GM10248 (cell line): ENCODE results near the gene RENBP.
A peak's percentile ranks its signal among the peaks of the same experiment; 100 is the strongest.

Source experiments
- CTCF ChIA-PET: fragments of 300-600 bp; sonication (Branson Sonifier 250); formaldehyde crosslinking; extraction: SDS; loops from one replicate; lab custom pipeline; 2021; ENCODE audit warnings: antibody characterized with exemption; lab: Yijun Ruan, JAX
- POLR2A ChIA-PET: fragments of 350-650 bp; sonication (Branson Sonifier 250); formaldehyde crosslinking; extraction: SDS; loops from one replicate; lab custom pipeline; 2020; ENCODE audit warnings: antibody characterized with exemption; lab: Yijun Ruan, JAX
- DNase-seq: peaks from one replicate; pipeline ENCODE4 v3.0.0; 2012; ENCODE audit errors: extremely low spot score
- TF ChIP-seq, protein P1 (sequence below): IDR thresholded peaks from 2 replicates; pipeline ENCODE4 v1.5.1; 2012; ENCODE audit warnings: mild to moderate bottlenecking, low read depth; ENCODE audit errors: extremely low read depth, missing control alignments, control extremely low read depth

RENBP gene

DNA sequence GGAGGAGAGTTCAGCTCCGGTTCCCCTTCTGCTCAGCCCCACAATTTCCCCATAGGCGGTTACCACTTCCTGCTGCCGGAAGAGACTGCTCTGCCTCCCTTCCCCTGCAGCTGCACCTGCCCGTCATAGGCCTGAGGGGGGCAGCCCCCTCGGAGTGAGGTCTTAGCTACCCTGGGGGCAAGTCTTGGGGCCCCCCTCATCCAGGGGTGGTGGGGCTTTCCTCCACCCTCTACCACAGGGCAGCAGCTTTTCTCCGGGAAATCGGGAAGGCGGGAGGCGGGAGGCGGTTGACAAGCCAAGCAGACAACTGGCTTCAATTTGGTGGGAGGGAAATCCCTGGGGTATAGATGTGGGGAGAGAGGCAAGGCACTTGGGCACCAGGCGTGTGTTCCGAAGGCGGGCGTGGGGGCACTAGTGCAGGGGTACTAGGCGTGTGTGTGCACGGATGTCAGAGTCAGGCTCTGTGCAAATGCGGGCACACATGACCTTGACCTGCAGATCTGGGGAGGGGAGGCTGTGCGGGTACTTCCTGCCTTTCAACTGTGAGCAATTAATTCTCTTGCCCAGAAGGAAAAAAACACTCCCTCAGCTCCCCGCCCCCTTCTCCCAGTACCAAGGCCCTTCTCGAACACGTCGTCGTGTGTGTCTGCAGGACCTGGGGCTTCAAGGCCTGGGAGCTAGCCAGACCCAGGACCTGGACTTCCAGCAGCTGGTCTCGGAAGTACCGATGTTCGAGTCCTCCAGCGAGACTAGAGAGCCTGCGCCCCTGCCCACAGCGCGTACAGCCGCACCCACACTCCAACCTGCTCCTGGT is 17.4 kb downstream of the RENBP start:
- TF ChIP-seq, protein P1, sequence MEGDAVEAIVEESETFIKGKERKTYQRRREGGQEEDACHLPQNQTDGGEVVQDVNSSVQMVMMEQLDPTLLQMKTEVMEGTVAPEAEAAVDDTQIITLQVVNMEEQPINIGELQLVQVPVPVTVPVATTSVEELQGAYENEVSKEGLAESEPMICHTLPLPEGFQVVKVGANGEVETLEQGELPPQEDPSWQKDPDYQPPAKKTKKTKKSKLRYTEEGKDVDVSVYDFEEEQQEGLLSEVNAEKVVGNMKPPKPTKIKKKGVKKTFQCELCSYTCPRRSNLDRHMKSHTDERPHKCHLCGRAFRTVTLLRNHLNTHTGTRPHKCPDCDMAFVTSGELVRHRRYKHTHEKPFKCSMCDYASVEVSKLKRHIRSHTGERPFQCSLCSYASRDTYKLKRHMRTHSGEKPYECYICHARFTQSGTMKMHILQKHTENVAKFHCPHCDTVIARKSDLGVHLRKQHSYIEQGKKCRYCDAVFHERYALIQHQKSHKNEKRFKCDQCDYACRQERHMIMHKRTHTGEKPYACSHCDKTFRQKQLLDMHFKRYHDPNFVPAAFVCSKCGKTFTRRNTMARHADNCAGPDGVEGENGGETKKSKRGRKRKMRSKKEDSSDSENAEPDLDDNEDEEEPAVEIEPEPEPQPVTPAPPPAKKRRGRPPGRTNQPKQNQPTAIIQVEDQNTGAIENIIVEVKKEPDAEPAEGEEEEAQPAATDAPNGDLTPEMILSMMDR = peak; percentile 15
- peak; percentile 81 for DNase-seq
- CTCF ChIA-PET = interaction anchor here (2.7 to 14.1 kb wide), 2 partner anchors 13 to 22 kb away, joined by 10 to 187 read pairs; partner anchors contain the start of gene RENBP
- POLR2A ChIA-PET = interaction anchor here (1.0 kb wide), 2 partner anchors 44 to 133 kb away, joined by 3 read pairs; partner anchors contain the start of genes IDH3G and SSR4

DNA sequence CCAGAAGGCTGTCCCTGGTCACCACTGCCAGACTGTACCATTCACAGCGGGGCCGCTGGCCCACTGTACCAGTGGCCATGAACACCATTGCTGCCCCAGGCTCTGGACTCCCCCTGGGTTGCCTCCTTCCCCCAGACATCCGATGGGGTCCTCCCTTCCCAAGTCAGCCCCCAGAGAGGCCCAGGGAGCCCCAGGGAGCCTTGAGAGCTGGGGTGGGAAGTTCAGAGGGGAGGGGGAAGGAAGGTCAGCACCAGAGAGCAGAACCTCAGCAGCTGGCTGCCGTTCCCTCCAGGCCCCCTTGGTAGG is 17.9 kb downstream of the RENBP start:
- ChIA-PET CTCF (interaction anchor here (1.4 to 14.1 kb wide), 3 partner anchors 13 to 41 kb away, joined by 3 to 187 read pairs (median 10); partner anchors contain the start of gene RENBP), POLR2A (interaction anchor here (1.0 kb wide), 2 partner anchors 44 to 133 kb away, joined by 3 read pairs; partner anchors contain the start of genes IDH3G and SSR4)
- TF ChIP-seq, protein P1 = no peak
- DNase-seq = no peak

DNA sequence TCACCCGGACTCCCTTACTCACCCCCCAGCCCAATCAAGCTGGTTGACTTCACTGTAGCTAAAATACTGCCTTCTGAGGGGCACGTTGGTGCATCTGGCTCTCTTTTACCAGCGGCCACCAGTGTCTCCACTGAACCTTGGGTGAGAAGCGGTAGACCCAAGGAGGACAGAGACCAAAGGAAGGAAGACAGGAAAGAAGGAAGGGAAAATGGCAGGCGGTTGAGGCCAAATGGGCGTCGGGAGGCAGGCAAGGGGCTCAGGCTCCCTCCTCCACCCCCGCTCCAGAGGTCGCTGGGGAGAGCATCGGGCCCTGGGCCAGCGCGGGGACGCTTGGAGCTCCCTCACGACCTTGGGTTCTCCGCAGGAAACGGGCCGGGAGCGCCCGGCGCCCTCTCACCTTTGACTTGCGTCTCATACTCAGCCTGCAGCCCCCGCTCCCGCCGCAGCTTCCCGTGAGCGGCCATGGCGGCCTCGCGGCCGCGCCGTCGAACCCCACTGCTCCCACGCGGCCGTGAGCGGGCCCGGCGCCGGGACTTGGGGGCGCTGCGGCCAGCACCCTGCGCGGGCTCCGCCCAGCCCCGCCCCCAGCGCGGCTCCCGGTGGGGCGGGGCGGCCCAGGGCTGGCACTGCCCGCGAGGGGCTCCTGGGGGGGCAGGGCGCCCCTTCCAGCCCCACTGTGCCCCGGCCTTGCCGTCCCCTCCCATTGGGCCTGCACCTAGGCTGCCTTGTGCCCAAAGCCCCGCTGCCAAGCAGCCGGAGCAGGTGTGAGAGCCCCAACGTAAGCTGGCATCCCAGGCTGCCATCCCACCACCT is 18.5 kb downstream of the RENBP start, which contains the start of gene ARHGAP4:
Gene ARHGAP4, minus strand, starts transcription at position 526 of the 813 bp plus-strand sequence. Its CDS starts 62 bp downstream, at position 464.
- ChIA-PET CTCF (interaction anchor here (0.6 to 14.1 kb wide), 9 partner anchors 8 to 448 kb away, joined by 3 to 187 read pairs (median 4); partner anchors contain the start of genes NAA10 and RENBP), POLR2A (interaction anchor here (1.0 kb wide), 2 partner anchors 45 to 132 kb away, joined by 3 read pairs; partner anchors contain the start of genes IDH3G and SSR4)
- TF ChIP-seq, protein P1 = peak; percentile 21
- peak; percentile 52 for DNase-seq

DNA sequence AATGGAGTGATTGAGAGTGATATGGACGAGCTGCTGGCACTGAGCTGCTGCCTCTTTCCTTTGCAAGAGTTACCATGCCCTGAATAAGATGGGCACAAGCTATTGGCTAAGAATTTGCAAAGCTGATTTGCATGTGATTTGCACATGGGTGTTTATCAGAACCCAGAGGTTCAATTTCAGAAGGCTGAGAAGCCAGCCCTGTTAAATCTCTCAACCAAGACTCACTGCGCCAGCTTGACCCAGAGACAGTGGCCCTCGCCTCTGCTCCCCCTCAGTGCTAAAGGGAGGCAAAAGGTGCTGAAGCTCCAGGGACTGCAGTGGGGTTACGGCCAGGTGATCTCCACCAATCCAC is 19.1 kb downstream of the RENBP start:
- DNase-seq = no peak
- POLR2A ChIA-PET = interaction anchor here (0.8 kb wide), 1 partner anchor 22 kb away, joined by 3 read pairs; no protein-coding TSS in a partner anchor
- TF ChIP-seq, protein P1 = no peak
- CTCF ChIA-PET = interaction anchor here (0.6 to 14.1 kb wide), 10 partner anchors 9 to 448 kb away, joined by 3 to 187 read pairs (median 4); partner anchors contain the start of genes NAA10 and RENBP

DNA sequence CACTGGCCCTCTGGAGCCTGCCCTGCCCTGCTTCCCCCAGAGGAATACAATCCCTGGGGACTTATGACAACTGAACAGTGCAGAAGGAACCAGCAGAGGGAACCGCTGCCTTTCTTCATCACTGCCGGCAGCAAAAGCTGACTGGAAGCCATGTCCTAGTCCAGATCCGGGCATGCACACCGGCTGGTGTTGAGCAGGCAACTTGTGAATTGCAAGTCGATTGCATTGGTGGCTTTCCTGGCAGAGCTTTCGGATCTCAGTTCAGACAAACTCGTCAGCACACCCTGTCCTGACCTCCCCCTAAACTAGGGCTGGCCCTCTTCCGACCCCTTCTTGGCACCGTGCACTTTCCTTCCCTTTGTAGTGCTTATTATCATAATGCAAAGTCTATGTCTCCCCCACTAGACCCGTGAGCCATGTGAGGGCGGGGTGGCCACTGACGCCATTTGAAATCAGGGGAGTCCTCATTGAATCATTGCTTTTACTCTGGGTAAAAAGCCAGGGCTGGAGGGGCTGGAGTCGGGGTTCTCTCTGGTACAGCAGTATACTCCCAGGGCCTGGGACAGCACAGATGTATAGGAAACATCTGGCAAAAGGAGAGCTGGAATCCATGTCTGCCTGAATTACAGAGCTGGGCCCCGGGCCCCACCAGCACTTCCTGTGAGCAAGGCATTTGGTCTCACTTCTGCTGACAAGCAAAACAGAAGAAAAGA is 20.1 kb downstream of the RENBP start:
- ChIA-PET POLR2A (interaction anchor here (0.8 kb wide), 1 partner anchor 23 kb away, joined by 3 read pairs; no protein-coding TSS in a partner anchor), CTCF (interaction anchor here (1.4 to 14.1 kb wide), 8 partner anchors 10 to 96 kb away, joined by 3 to 187 read pairs (median 8); partner anchors contain the start of genes NAA10 and RENBP)
- no peak for DNase-seq
- TF ChIP-seq, protein P1 = peak; percentile 25
